GM06990 (cell line): ENCODE measurements around the gene PRSS53.
"Not testable (repeated sequence)": the region's sequence is repeated elsewhere in the genome, so short reads cannot be mapped to it uniquely, and the experiment has no call there.

Source experiments
- DNase-seq: peaks from one replicate; pipeline ENCODE4 v3.0.0-alpha.2; 2011; ENCODE audit not compliant: insufficient read length; ENCODE audit errors: extremely low read depth
- H3K27me3 ChIP-seq: replicated peaks from 2 replicates; pipeline ENCODE4 v1.6.0; 2011; ENCODE audit warnings: low read length; ENCODE audit not compliant: control insufficient read depth, insufficient read depth
- H3K36me3 ChIP-seq: 2 replicates; pipeline ENCODE4 v1.5.1; 2011; ENCODE audit warnings: low read length; ENCODE audit not compliant: control insufficient read depth, insufficient read depth
- H3K4me3 ChIP-seq: replicated peaks from 2 replicates; pipeline ENCODE4 v1.5.1; 2011; ENCODE audit warnings: low read depth, mild to moderate bottlenecking, control low read depth, low read length
- TF ChIP-seq, protein P1 (sequence below): IDR thresholded peaks from 2 replicates; pipeline ENCODE4 v1.5.1; 2011; ENCODE audit warnings: low read length, control low read depth, mild to moderate bottlenecking, inconsistent platforms; ENCODE audit not compliant: insufficient read depth, poor library complexity, severe bottlenecking

Gene PRSS53

DNA sequence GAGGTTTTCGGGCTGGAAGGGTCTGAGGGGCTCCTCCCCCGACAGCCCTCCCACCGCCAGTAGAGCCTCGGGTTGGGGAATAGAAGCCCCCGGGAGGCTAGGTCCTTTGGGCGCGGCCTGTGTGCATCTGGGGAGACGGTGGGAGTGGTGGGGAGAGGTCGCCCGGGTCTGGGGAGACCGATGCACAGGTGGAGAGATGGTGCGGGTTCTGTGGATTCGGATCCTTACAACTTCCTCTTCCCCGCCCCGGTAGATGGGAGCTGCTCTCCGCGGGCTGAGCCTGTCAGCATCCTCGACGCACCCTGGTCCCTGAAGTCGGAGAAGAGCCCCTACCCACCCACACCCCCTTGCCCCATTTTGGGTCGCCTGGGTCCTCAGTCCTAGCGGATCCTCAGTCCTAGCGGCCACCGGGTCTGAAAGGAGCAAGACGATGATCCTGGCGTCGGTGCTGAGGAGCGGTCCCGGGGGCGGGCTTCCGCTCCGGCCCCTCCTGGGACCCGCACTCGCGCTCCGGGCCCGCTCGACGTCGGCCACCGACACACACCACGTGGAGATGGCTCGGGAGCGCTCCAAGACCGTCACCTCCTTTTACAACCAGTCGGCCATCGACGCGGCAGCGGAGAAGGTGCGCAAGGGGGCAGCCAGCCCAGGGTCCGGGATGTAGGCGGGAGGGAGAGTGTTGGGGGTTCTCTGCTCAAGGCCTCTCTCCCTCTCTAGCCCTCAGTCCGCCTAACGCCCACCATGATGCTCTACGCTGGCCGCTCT, 20.2 kb upstream of the PRSS53 start:
- no peaks in the 10 kb centered on the region for H3K27me3 ChIP-seq
- DNase-seq: no peak
- H3K4me3 ChIP-seq: peak overlapping the region; percentile 76
- H3K36me3 ChIP-seq: peaks cover 24% of the 10 kb centered on the region
- TF ChIP-seq, protein P1, sequence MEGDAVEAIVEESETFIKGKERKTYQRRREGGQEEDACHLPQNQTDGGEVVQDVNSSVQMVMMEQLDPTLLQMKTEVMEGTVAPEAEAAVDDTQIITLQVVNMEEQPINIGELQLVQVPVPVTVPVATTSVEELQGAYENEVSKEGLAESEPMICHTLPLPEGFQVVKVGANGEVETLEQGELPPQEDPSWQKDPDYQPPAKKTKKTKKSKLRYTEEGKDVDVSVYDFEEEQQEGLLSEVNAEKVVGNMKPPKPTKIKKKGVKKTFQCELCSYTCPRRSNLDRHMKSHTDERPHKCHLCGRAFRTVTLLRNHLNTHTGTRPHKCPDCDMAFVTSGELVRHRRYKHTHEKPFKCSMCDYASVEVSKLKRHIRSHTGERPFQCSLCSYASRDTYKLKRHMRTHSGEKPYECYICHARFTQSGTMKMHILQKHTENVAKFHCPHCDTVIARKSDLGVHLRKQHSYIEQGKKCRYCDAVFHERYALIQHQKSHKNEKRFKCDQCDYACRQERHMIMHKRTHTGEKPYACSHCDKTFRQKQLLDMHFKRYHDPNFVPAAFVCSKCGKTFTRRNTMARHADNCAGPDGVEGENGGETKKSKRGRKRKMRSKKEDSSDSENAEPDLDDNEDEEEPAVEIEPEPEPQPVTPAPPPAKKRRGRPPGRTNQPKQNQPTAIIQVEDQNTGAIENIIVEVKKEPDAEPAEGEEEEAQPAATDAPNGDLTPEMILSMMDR: no peak

DNA sequence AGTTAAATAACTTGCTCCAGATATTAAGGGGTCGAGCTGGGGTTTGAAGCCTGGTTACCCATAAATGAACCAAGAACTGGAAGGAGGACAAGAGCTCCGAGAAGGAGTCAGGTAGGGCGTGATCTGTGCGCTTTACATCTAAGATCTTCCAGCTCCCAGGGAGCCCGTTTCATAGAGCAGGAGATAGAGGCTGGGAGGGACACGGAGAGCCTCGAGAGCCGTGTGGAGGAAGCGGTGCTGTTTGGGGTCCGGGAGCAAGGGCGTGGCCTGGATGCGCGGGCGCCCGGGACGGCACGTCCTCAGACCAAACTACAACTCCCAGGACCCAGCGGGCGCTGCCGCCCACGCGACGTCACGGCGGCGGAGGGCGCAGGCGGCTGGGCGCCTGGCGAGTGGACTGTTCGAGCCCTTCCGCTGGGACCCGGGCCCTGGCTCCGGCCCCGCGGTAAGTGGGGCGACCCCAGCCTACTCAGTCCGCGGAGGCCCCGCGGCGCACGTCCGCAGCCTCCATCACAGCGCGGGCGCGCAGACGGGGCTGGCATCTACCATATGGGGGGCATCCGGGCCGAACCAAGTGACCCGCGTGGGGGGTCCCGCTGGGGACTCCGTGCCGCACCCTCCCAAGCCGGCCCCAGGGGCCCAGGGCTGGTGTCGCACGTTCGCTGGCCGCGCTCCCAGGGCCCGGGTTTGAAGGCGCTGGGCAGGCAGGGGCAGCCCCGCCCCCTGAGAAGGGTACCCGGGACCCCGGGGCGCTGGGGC, 19.5 kb upstream of the PRSS53 start, which contains the start of gene BCKDK:
BCKDK (plus strand) TSS at position 352 of the 759 bp plus-strand sequence. CDS start 838 bp downstream, outside the sequence.
- DNase-seq: peak; percentile 88
- peaks cover 21% of the 10 kb centered on the region for H3K36me3 ChIP-seq
- TF ChIP-seq, protein P1: no peak
- H3K4me3 ChIP-seq: peak within 1 kb of the TSS; percentile 76
- H3K27me3 ChIP-seq: no peaks in the 10 kb centered on the region

DNA sequence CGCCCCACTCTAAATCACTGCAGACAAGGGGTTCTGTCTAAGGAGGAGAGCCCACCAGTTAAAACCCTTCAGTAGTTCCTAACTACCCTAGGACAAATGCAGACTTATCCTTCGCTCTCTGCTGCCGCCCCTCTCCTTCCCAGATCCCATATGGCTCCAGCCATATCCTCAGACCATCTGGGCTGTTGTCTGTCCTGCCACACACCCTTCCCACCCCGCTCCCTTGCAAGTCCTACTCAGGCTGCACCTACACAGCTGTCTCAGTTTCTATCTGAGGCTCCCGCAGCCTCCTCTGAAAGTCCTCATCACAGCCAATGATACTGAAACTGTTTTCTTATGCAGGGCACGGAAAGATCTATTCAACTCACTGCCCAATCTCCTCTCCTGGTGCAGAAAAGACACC, 18.7 kb upstream of the PRSS53 start:
- TF ChIP-seq, protein P1: no peak
- Histone ChIP-seq H3K27me3 (no peaks in the 10 kb centered on the region), H3K36me3 (peaks cover 18% of the 10 kb centered on the region), H3K4me3 (peak overlapping the region; percentile 76)
- DNase-seq: no peak

DNA sequence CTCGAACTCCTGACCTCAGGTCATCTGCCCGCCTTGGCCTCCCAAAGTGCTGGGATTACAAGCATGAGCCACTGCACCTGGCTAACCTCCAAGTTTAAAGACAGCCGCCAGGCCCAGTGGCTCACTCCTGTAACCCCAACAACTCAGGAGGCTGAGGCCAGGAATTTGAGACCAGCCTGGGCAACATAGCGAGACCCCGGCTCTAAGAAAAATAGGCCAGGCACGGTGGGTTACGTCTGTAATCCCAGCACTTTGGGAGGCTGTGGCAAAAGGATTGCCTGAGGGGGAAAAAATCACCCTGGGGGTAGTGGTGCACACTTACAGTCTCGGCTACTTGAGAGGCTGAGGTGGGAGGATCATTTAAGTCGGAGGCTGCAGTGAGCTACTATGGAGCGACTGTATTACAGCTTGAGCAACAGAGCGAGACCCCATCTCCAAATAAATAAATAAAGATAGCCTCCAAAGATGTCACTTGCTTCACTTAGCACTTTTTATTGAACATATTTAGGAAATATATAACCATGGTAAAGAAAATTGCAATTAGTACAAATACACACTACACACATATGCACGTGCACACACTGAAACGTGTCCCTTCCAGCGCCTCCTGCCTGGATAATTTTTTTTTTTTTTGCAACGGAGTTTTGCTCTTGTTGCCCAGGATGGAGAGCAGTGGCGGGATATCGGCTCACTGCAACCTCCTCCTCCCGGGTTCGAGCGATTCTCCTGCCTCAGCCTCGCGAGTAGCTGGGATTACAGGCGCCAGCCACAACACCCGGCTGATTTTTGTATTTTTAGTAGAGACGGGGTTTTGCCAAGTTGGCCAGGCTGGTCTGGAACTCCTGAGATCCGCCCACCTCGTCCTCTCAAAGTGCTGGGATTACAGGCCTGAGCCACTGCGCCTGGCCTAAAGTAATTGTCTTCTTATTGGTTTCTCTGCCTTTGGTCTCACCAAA, 18.0 kb upstream of the PRSS53 start:
- no peak overlapping the region for H3K4me3 ChIP-seq
- H3K36me3 ChIP-seq: peaks cover 14% of the 10 kb centered on the region
- no peak for DNase-seq
- TF ChIP-seq, protein P1: no peak
- H3K27me3 ChIP-seq: no peaks in the 10 kb centered on the region

DNA sequence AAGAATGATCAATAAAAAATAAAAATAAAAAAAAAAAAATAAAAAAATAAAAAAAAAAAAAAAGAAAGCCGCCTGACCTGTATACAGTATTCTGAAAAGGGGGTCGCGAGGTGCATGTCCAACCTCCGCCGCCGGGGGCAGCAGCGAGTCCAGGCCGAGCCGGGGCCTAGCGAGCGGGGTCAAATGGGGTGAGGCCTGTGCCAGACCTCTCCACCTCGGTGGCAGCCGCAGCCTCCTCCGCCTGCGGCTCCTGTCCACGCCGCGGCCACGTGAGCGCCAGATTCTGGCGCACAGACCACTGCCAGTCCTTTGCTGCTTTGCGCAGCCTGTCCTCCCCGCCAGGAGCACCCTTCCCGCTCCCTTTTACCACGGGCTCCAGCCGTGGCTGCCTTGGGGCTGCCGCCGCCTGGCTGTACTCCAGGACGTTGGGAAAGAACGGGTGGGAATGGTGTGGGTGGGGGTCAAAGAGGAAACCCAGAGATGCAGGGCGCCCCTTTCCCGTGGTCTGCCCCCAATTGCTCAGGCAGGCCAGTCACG, 17.0 kb upstream of the PRSS53 start:
- no peak overlapping the region for H3K4me3 ChIP-seq
- DNase-seq: peak; percentile 85
- H3K36me3 ChIP-seq: peaks cover 8% of the 10 kb centered on the region
- TF ChIP-seq, protein P1: peak; percentile 83
- H3K27me3 ChIP-seq: no peaks in the 10 kb centered on the region

DNA sequence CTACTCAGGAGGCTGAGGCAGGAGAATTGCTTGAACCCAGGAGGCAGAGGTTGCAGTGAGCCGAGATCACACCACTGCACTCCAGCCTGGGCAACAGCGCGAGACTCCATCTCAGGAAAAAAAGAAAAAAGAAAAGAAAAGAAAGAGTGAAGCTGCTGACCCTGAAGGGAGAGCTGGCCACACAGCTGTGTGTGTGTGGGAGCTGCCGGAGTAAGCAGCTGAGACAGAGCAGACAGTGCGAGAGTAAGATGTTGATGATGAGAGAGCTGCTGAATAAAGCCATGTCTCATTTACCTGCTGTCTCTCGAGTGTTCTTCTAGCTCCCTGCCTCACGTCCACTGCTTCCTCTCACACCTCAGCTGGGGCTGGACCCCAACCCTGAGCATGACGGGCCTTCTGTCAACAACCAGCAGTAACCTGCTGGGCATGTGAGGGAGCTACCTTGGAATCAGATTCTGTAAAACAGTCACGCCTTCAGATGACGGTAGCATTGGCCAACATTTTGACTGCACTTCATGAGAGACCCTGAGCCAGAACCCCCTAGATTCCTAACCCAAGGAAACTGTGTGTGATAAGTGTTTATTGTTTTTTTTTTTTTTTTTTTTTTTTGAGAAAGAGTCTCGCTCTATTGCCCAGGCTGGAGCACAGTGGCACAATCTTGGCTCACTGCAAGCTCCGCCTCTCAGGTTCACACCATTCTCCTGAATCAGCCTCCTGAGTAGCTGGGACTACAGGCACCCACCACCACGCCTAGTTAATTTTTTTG, 12.3 kb upstream of the PRSS53 start:
- not testable (repeated sequence) for H3K36me3 ChIP-seq, H3K27me3 ChIP-seq, DNase-seq, H3K4me3 ChIP-seq
